GM23248 (cell line): Measurements from ENCODE around the gene ARHGEF25.

Experiments
- EZH2 ChIP-seq: fragments of 200-600 bp; sonication (generic); IDR thresholded peaks from 2 replicates; pipeline ENCODE4 v1.6.1; 2018; ENCODE audit warnings: antibody characterized with exemption, mild to moderate bottlenecking; ENCODE audit not compliant: insufficient read depth, poor library complexity, severe bottlenecking
- EZH2phosphoT487 ChIP-seq: fragments of 200-600 bp; sonication (generic); IDR thresholded peaks from 2 replicates; pipeline ENCODE4 v1.6.1; 2018; ENCODE audit warnings: antibody characterized with exemption, moderate library complexity, mild to moderate bottlenecking, low read depth; ENCODE audit not compliant: insufficient read depth

DNA sequence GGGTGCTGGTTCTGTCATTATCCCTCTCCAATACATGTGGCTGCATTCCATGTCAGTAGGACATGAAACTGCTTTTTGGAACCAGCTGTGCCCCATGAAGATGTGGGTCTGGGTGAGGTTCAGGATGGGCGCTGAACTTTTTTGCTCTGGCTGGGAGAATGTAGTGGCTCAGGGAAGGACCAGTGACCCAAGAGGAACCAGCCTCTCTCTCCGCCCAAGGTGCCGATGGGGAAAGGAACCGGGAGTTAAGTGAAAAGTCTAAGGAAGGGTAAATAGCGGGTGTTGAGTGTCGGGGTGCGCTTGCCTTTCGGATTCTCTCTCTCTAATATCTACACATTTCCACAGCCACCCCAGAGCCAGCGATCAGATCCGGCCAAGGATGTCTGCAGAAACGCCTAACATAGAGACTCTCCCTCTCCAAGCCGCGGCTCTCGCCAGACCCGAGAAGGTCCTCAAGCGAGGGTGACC, 7.8 kb downstream of the ARHGEF25 start:
- TF ChIP-seq EZH2phosphoT487 = no peak
- no peak for TF ChIP-seq EZH2
